Amniotic epithelial cell (primary cell): Measurements from ENCODE around the gene GLB1L2.

ENCODE experiments used
- DNase-seq: peaks from one replicate; pipeline ENCODE4 v3.0.0-alpha.2; 2010; ENCODE audit warnings: low read depth

Gene GLB1L2

GRCh38 chr11:134406264-134407185 lies 74.7 kb downstream of the GLB1L2 start:
- peak; percentile 5 for DNase-seq

GRCh38 chr11:134407321-134407828 lies 75.6 kb downstream of the GLB1L2 start:
- DNase-seq, result no peak

GRCh38 chr11:134407923-134408322 lies 76.1 kb downstream of the GLB1L2 start:
- DNase-seq, result no peak

GRCh38 chr11:134409552-134410429 lies 78.0 kb downstream of the GLB1L2 start:
- DNase-seq, result no peak

- DNase-seq, result no peak
Observed at GRCh38 chr11:134410766-134411165, 79.0 kb downstream of the GLB1L2 start.

GRCh38 chr11:134412203-134413042 lies 80.6 kb downstream of the GLB1L2 start, which contains the start of gene B3GAT1:
B3GAT1 (minus strand) TSS chr11:134412242; CDS start chr11:134387659, 24,583 bp downstream.
- DNase-seq, result no peak

GRCh38 chr11:134413043-134413825 lies 81.4 kb downstream of the GLB1L2 start:
- no peak for DNase-seq

GRCh38 chr11:134413826-134414731 lies 82.3 kb downstream of the GLB1L2 start:
- DNase-seq, result no peak

- DNase-seq, result no peak
Observed at GRCh38 chr11:134414766-134415765, 83.3 kb downstream of the GLB1L2 start.

- DNase-seq, result no peak
Observed at GRCh38 chr11:134416726-134417125, 84.9 kb downstream of the GLB1L2 start.

GRCh38 chr11:134417871-134418840 lies 86.4 kb downstream of the GLB1L2 start:
- no peak for DNase-seq

GRCh38 chr11:134423106-134423505 lies 91.3 kb downstream of the GLB1L2 start:
- DNase-seq, result no peak

GRCh38 chr11:134425413-134425812 lies 93.6 kb downstream of the GLB1L2 start:
- DNase-seq, result no peak
